Stomach smooth muscle (tissue), 2 donors: Measurements from ENCODE around the gene MCC.

ENCODE experiments used
- H3K27ac ChIP-seq: one replicate; pipeline ENCODE4 v1.7.0; 2013; ENCODE audit warnings: mild to moderate bottlenecking, low read length, inconsistent platforms
- H3K27me3 ChIP-seq, 2 donors: one replicate each; pipeline ENCODE4 v1.7.0; 2013; ENCODE audit warnings: low read length in 2 of 2; ENCODE audit not compliant: insufficient read depth in 2 of 2, control insufficient read depth in 1 of 2
- H3K36me3 ChIP-seq, 2 donors: one replicate each; pipeline ENCODE4 v1.7.0; 2013; ENCODE audit warnings: low read length in 2 of 2; ENCODE audit not compliant: control insufficient read depth in 2 of 2, insufficient read depth in 2 of 2
- H3K4me1 ChIP-seq: one replicate; pipeline ENCODE4 v1.7.0; 2013; ENCODE audit warnings: low read length; ENCODE audit not compliant: control insufficient read depth, insufficient read depth
- H3K4me3 ChIP-seq, 2 donors: one replicate each; pipeline ENCODE4 v1.7.0; 2013; ENCODE audit warnings: low read length in 2 of 2
- H3K9ac ChIP-seq, 2 donors: one replicate each; pipeline ENCODE4 v1.7.0; 2013; ENCODE audit warnings: low read length in 2 of 2, mild to moderate bottlenecking in 1 of 2
- H3K9me3 ChIP-seq, 2 donors: one replicate each; pipeline ENCODE4 v1.7.0; 2013; ENCODE audit warnings: low read length in 2 of 2; ENCODE audit not compliant: control insufficient read depth in 2 of 2
- donor health status: healthy.
- donor health status: Pancreatic carcinoma.

MCC gene

DNA sequence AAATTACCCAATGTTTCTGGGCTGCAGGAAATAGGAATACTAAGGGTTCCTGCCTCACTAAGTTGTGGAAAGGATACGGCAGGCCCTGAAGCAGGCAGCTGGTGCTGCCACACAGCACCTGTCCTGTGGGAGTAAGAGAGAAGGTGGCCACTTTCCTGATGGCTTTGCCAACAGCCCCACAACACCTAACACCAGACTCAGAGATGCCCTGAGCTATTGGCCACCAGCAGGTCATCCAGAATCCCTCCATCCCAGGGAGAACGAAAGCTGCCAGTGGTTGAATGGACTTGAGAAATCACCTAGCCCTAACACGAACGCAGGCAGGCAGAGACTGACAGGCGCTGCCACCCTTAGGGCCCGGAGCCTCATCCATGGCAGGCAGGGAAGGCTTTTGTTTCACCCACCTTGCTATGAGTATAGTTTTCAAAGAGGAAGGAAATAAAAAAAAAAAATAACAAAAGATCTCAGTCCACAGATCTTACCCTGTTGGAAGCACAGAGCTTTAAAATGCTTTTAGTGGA, 429.5 kb downstream of the MCC start:
- Histone ChIP-seq H3K36me3 (peaks cover 3 to 14% of the 10 kb centered on the region in 2 donors), H3K9ac (no peak overlapping the region), H3K4me1 (peaks cover 15% of the 10 kb centered on the region), H3K27me3 (no peaks in the 10 kb centered on the region), H3K4me3 (no peak overlapping the region), H3K27ac (no peak overlapping the region), H3K9me3 (no peaks in the 10 kb centered on the region)

DNA sequence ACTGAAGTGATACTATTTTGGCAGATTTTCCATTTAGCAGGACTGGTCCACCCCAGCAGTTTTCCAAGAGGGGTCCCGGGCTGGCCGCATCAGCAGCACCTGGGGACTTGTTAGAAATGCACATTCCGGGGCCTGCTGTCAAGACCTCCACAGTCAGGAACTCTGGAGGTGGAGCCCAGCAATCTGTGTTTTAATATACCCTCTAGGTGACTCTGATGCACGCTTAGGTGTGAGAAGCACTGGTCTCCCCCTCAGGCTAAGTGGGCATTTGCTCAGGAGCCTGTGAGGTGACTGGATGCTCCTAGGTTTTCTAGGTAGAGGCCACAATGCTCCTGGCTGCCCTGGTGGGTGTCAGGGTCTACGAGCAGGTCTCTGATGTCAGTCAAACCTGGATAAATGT, 430.0 kb downstream of the MCC start:
- Histone ChIP-seq H3K9ac (no peak overlapping the region), H3K27me3 (no peaks in the 10 kb centered on the region), H3K4me1 (peaks cover 12% of the 10 kb centered on the region), H3K27ac (no peak overlapping the region), H3K4me3 (no peak overlapping the region), H3K9me3 (no peaks in the 10 kb centered on the region), H3K36me3 (peaks cover 2 to 14% of the 10 kb centered on the region in 2 donors)

DNA sequence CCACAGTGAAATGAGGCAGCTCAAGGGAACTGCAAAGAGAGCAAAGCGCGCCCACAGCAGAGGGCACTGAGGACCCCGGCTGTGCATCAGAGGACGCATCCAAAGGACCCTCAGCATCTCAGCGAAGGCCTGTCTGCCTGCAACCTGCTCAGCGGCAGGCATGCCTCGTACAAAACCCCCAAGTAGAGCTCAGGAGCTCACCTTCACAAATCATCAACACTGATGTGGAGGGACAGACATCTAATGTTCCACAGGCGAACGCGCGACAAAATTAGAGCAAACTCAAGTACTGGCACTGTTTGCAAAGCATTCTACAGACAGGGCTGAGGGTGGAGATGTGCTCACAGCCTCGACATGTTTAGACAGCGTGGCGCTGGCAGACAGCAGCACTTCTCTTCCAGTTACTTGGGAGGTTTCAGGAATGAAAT, 430.7 kb downstream of the MCC start:
- H3K27ac ChIP-seq, result no peak overlapping the region
- H3K4me3 ChIP-seq, result no peak overlapping the region
- H3K4me1 ChIP-seq, result peaks cover 12% of the 10 kb centered on the region
- no peaks in the 10 kb centered on the region for H3K27me3 ChIP-seq
- no peak overlapping the region for H3K9ac ChIP-seq
- H3K9me3 ChIP-seq, result no peaks in the 10 kb centered on the region
- peaks cover 0 to 13% of the 10 kb centered on the region in 2 donors for H3K36me3 ChIP-seq

GRCh38 chr5:113056988-113057387, 431.3 kb downstream of the MCC start:
- Histone ChIP-seq H3K27me3 (no peaks in the 10 kb centered on the region), H3K4me1 (peaks cover 12% of the 10 kb centered on the region), H3K27ac (no peak overlapping the region), H3K4me3 (no peak overlapping the region), H3K9me3 (no peaks in the 10 kb centered on the region), H3K9ac (no peak overlapping the region), H3K36me3 (peaks cover 0 to 17% of the 10 kb centered on the region in 2 donors)

DNA sequence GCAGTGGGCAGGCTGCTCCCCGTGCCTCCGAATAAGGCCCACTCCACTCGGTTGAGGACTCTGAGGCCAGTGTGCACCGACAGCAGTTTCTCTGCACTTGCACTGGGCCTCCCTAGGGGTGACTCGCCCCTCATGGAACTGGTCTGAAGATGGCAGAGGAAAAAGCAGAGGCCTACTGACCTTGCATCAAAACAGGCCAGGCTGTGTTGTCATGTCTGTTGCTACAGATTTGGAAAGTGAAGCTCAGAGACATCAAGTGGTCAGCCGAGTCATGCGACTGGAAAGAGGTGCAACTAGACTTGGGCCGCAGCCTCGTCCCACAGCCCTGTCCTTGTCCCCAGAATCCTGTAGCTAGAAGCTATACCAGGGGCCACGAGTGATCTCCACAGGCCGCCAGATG, 433.4 kb downstream of the MCC start:
- no peak overlapping the region for H3K4me3 ChIP-seq
- peaks cover 0 to 17% of the 10 kb centered on the region in 2 donors for H3K36me3 ChIP-seq
- H3K9ac ChIP-seq, result no peak overlapping the region
- H3K27ac ChIP-seq, result no peak overlapping the region
- H3K27me3 ChIP-seq, result no peaks in the 10 kb centered on the region
- peaks cover 16% of the 10 kb centered on the region for H3K4me1 ChIP-seq
- H3K9me3 ChIP-seq, result no peaks in the 10 kb centered on the region

DNA sequence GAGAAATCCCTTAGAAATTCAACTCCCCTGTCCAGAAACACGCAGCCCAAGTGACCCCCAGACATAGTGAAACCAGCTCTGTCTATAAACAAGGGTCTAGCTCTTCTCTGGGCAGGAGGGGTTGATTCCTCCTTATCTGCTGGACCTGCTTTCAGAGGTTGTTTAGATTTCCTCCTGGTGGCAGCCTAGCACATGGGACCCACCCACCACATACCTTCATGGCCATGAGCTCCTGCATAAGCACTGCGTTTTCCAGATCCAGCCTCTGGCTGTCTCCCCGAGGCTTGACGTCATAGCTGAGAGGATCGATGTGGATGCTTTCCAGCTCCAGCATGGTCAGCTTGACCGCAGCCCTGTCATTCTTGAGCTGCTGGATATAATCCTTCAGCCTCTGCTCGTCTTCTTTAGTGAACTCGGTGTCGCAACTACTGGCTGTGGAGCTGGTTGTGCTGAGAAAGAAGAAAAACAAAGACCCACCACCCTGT, 434.7 kb downstream of the MCC start:
- Histone ChIP-seq H3K9ac (no peak overlapping the region), H3K27ac (no peak overlapping the region), H3K27me3 (no peaks in the 10 kb centered on the region), H3K36me3 (peaks cover 0 to 17% of the 10 kb centered on the region in 2 donors), H3K4me3 (no peak overlapping the region), H3K4me1 (peaks cover 7% of the 10 kb centered on the region), H3K9me3 (no peaks in the 10 kb centered on the region)

GRCh38 chr5:113052041-113052795, 436.0 kb downstream of the MCC start:
- no peak overlapping the region for H3K4me3 ChIP-seq
- peaks cover 0 to 19% of the 10 kb centered on the region in 2 donors for H3K36me3 ChIP-seq
- H3K27ac ChIP-seq, result no peak overlapping the region
- H3K4me1 ChIP-seq, result peaks cover 4% of the 10 kb centered on the region
- H3K27me3 ChIP-seq, result no peaks in the 10 kb centered on the region
- H3K9me3 ChIP-seq, result no peaks in the 10 kb centered on the region
- no peak overlapping the region for H3K9ac ChIP-seq

DNA sequence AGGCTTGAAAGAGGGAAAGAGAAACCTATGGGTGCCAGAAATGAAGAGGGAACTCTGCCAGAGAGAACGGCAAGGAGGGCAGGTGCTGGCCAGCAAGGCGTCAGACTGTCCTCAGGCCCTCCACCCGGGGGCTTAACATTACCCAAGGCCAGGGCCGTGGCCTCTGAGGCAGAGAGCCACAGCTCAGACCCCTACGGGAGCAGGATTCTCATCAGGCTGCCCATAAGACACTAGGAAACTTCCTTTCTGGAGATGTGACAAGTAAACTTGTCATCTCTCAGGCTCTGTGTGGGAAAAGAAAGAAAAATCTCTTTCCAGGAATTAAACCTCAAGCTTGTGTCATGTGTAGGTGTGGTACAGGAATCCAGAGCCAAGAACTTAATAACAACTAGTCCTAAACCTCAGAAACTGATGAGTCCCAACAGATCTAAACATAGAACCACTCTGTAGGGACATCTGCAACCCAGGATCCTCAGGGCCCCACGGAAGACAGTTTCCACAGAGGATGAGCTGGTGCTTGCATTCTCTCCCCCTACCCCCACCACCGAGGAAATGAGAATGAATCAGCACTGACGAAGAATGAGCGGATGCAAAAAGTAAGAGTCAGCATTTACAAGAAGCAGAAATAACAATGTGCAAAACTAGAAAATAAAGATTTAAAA, 437.4 kb downstream of the MCC start:
- H3K27me3 ChIP-seq, result no peaks in the 10 kb centered on the region
- peaks cover 0 to 19% of the 10 kb centered on the region in 2 donors for H3K36me3 ChIP-seq
- no peak overlapping the region for H3K4me3 ChIP-seq
- H3K27ac ChIP-seq, result no peak overlapping the region
- peaks cover 4% of the 10 kb centered on the region for H3K4me1 ChIP-seq
- H3K9me3 ChIP-seq, result no peaks in the 10 kb centered on the region
- H3K9ac ChIP-seq, result no peak overlapping the region

DNA sequence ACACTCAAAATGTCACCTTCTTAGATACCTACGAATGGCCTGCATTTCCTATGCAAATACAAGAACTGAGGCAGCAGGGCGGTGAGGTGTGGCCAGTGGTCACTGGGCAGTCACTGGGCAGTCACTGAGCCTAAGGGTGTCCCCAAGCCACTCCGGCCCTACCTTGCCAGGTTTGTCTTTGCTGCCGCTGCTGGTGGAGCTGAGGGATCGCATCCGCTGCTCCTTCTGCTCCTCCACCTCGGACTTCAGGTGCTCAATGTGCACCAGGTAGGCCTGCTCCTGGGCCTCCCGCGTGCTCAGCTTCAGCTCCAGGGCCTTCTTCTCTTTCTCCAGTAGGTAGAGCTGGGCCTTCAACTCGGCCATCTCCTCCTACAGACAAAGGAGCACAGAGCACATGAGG, 439.3 kb downstream of the MCC start:
- peaks cover 0 to 17% of the 10 kb centered on the region in 2 donors for H3K36me3 ChIP-seq
- no peak overlapping the region for H3K27ac ChIP-seq

GRCh38 chr5:113047733-113048652, 440.3 kb downstream of the MCC start:
- no peaks in the 10 kb centered on the region for H3K27me3 ChIP-seq
- H3K36me3 ChIP-seq, result peaks cover 0 to 11% of the 10 kb centered on the region in 2 donors
- peaks cover 14% of the 10 kb centered on the region for H3K4me1 ChIP-seq
- H3K9ac ChIP-seq, result no peak overlapping the region
- no peak overlapping the region for H3K27ac ChIP-seq
- H3K4me3 ChIP-seq, result no peak overlapping the region
- H3K9me3 ChIP-seq, result no peaks in the 10 kb centered on the region

More for the DNA sequence above, 439.3 kb downstream of the MCC start:
- peaks cover 8% of the 10 kb centered on the region for H3K4me1 ChIP-seq
- no peak overlapping the region for H3K9ac ChIP-seq
- no peaks in the 10 kb centered on the region for H3K27me3 ChIP-seq
- H3K9me3 ChIP-seq, result no peaks in the 10 kb centered on the region
- no peak overlapping the region for H3K4me3 ChIP-seq
